Type B pancreatic cell (in vitro differentiated cells): Measurements from ENCODE around the gene CD180. TPM values are rescaled to one million over a fixed set of nuclear protein-coding genes. Genes with fewer than 3 reads are reported as not detected.
A peak's percentile ranks its signal among the peaks of the same experiment; 100 is the strongest.

Experiments used
- DNase-seq: peaks from one replicate; pipeline ENCODE4 v3.0.0; 2021; ENCODE audit warnings: mixed read lengths; ENCODE audit not compliant: unreplicated experiment; ENCODE audit errors: extremely low spot score
- H3K27ac Mint-ChIP-seq: 2 replicates; pipeline ENCODE4 v1.8.0; 2021; ENCODE audit warnings: mild to moderate bottlenecking, mixed read lengths
- H3K27me3 Mint-ChIP-seq: 2 replicates; pipeline ENCODE4 v1.8.0; 2021; ENCODE audit warnings: mixed read lengths
- H3K36me3 Mint-ChIP-seq: 2 replicates; pipeline ENCODE4 v1.8.0; 2021; ENCODE audit warnings: mixed read lengths
- H3K4me1 Mint-ChIP-seq: one replicate; pipeline ENCODE4 v1.8.0; 2021; ENCODE audit warnings: mixed read lengths; ENCODE audit not compliant: unreplicated experiment
- H3K4me3 Mint-ChIP-seq: 2 replicates; pipeline ENCODE4 v1.8.0; 2021; ENCODE audit warnings: mild to moderate bottlenecking, mixed read lengths
- H3K9me3 Mint-ChIP-seq: 2 replicates; pipeline ENCODE4 v1.8.0; 2021; ENCODE audit warnings: mixed read lengths
- CTCF ChIP-seq: fragments of 200-600 bp; sonication (generic); conservative IDR thresholded peaks from 2 replicates; pipeline ENCODE4 v1.5.0; 2021; ENCODE audit warnings: antibody characterized with exemption, mild to moderate bottlenecking
- total RNA-seq: library from RNA; stranded (reverse); gene quantifications from 2 replicates; pipeline ENCODE4 v1.2.1, GENCODE V29; 2021; ENCODE audit warnings: low replicate concordance

CD180 gene
- total RNA-seq, 1 donor from 2014 or later: not detected

GRCh38 chr5:67243349-67243748, 46.8 kb upstream of the CD180 start:
- no peak overlapping the region for H3K4me3 Mint-ChIP-seq
- H3K9me3 Mint-ChIP-seq: no peaks in the 10 kb centered on the region
- no peak overlapping the region for H3K27ac Mint-ChIP-seq
- no peaks in the 10 kb centered on the region for H3K36me3 Mint-ChIP-seq
- H3K27me3 Mint-ChIP-seq: no peaks in the 10 kb centered on the region
- no peak for DNase-seq
- peaks cover 33% of the 10 kb centered on the region for H3K4me1 Mint-ChIP-seq
- TF ChIP-seq CTCF: no peak

- TF ChIP-seq CTCF: no peak
- H3K36me3 Mint-ChIP-seq: no peaks in the 10 kb centered on the region
- H3K27me3 Mint-ChIP-seq: no peaks in the 10 kb centered on the region
- no peak for DNase-seq
- no peaks in the 10 kb centered on the region for H3K9me3 Mint-ChIP-seq
- no peak overlapping the region for H3K4me3 Mint-ChIP-seq
- no peak overlapping the region for H3K27ac Mint-ChIP-seq
- H3K4me1 Mint-ChIP-seq: peaks cover 39% of the 10 kb centered on the region
Observed at GRCh38 chr5:67241326-67241725, 44.7 kb upstream of the CD180 start.

- Mint-ChIP-seq H3K27me3 (no peaks in the 10 kb centered on the region), H3K36me3 (no peaks in the 10 kb centered on the region), H3K9me3 (no peaks in the 10 kb centered on the region), H3K27ac (no peak overlapping the region), H3K4me3 (no peak overlapping the region), H3K4me1 (peaks cover 44% of the 10 kb centered on the region)
- TF ChIP-seq CTCF: no peak
- DNase-seq: no peak
Observed at GRCh38 chr5:67240846-67241245, 44.2 kb upstream of the CD180 start.

GRCh38 chr5:67240065-67240464, 43.5 kb upstream of the CD180 start:
- no peak for DNase-seq
- TF ChIP-seq CTCF: no peak
- no peaks in the 10 kb centered on the region for H3K36me3 Mint-ChIP-seq
- no peak overlapping the region for H3K27ac Mint-ChIP-seq
- H3K27me3 Mint-ChIP-seq: no peaks in the 10 kb centered on the region
- H3K9me3 Mint-ChIP-seq: no peaks in the 10 kb centered on the region
- H3K4me3 Mint-ChIP-seq: no peak overlapping the region
- H3K4me1 Mint-ChIP-seq: peaks cover 46% of the 10 kb centered on the region

GRCh38 chr5:67238191-67238590, 41.6 kb upstream of the CD180 start:
- TF ChIP-seq CTCF: no peak
- peaks cover 49% of the 10 kb centered on the region for H3K4me1 Mint-ChIP-seq
- no peak overlapping the region for H3K4me3 Mint-ChIP-seq
- peak overlapping the region; percentile 13 for H3K27ac Mint-ChIP-seq
- no peaks in the 10 kb centered on the region for H3K36me3 Mint-ChIP-seq
- no peaks in the 10 kb centered on the region for H3K27me3 Mint-ChIP-seq
- H3K9me3 Mint-ChIP-seq: no peaks in the 10 kb centered on the region
- DNase-seq: no peak

GRCh38 chr5:67235399-67236110, 39.0 kb upstream of the CD180 start:
- no peak for TF ChIP-seq CTCF
- H3K27me3 Mint-ChIP-seq: no peaks in the 10 kb centered on the region
- H3K4me3 Mint-ChIP-seq: peak overlapping the region; percentile 16
- DNase-seq: no peak
- H3K36me3 Mint-ChIP-seq: peaks cover 2% of the 10 kb centered on the region
- H3K9me3 Mint-ChIP-seq: peaks cover 7% of the 10 kb centered on the region
- H3K27ac Mint-ChIP-seq: peak overlapping the region; percentile 76
- peaks cover 54% of the 10 kb centered on the region for H3K4me1 Mint-ChIP-seq
